Astrocyte (in vitro differentiated cells and primary cell): Measurements from ENCODE around the gene RNF123.

Experiments used
- EZH2 ChIP-seq: IDR thresholded peaks from 2 replicates; pipeline ENCODE4 v1.6.1; 2012; ENCODE audit warnings: mild to moderate bottlenecking, low read length, inconsistent platforms; ENCODE audit not compliant: insufficient read depth
- TF ChIP-seq, protein P1 (sequence below): IDR thresholded peaks from 2 replicates; pipeline ENCODE4 v1.5.1; 2011; ENCODE audit warnings: low read depth, mild to moderate bottlenecking, inconsistent platforms, low read length, moderate library complexity; ENCODE audit not compliant: insufficient read depth

DNA sequence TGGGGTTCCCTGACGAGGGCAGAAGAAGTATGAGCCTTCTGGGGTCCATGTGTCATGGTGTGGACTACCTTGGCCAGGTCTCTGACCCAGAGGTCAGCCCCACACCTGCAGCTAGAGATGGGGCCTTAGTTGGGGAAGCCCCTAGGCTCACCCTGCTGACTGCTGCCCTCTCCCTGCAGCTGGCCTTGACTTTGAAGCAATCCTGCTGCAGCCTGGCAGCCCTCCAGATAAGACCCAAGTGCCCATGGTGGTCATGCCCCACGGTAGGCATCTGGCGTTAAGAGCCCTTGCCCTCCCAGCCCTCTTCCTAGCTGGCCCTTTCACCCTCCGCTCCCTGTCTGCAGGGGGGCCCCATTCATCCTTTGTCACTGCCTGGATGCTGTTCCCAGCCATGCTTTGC is 7.8 kb upstream of the RNF123 start:
- TF ChIP-seq, protein P1, sequence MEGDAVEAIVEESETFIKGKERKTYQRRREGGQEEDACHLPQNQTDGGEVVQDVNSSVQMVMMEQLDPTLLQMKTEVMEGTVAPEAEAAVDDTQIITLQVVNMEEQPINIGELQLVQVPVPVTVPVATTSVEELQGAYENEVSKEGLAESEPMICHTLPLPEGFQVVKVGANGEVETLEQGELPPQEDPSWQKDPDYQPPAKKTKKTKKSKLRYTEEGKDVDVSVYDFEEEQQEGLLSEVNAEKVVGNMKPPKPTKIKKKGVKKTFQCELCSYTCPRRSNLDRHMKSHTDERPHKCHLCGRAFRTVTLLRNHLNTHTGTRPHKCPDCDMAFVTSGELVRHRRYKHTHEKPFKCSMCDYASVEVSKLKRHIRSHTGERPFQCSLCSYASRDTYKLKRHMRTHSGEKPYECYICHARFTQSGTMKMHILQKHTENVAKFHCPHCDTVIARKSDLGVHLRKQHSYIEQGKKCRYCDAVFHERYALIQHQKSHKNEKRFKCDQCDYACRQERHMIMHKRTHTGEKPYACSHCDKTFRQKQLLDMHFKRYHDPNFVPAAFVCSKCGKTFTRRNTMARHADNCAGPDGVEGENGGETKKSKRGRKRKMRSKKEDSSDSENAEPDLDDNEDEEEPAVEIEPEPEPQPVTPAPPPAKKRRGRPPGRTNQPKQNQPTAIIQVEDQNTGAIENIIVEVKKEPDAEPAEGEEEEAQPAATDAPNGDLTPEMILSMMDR = no peak
- no peak for TF ChIP-seq EZH2
